ENCODE data around the gene SPRED1. TPM values are rescaled to one million over a fixed set of nuclear protein-coding genes. Genes with fewer than 3 reads are reported as not detected.

Gene SPRED1
- 68.0 and 113 TPM in 2 replicates for total RNA-seq

GRCh38 chr15:38252481-38253350 is at the start of gene SPRED1:
Gene SPRED1 (plus strand): TSS chr15:38252836. CDS start chr15:38253186, 350 bp downstream.

Other genes starting within 250 kb of the SPRED1 start
- gene FAM98B, start 201.3 kb downstream of the SPRED1 start, total RNA-seq: 4.8 and 8.0 TPM in 2 replicates